ENCODE measurements around the gene MT1H.
"Not testable (repeated sequence)": the region's sequence is repeated elsewhere in the genome, so short reads cannot be mapped to it uniquely, and the experiment has no call there.

DNA sequence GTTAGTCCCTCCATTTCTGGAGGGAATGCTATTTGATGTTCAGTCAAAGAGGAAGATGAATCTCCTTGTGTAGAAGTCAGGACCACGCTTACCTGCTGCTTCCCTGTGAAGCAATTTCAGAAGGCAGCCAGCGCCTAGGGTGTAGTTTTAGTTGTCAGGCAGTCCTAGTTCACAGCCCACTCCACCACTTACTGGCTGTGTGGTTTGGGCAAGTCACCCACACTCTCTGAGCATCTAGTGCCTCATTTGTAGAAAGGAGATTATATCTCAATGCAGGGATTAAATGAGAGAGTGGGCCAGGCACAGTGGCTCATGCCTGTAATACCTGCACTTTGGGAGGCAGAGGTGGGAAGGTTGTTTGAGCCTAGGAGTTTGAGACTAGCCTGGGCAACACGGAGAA is 2.6 kb downstream of the MT1H start:
- TF ChIP-seq, protein P1, sequence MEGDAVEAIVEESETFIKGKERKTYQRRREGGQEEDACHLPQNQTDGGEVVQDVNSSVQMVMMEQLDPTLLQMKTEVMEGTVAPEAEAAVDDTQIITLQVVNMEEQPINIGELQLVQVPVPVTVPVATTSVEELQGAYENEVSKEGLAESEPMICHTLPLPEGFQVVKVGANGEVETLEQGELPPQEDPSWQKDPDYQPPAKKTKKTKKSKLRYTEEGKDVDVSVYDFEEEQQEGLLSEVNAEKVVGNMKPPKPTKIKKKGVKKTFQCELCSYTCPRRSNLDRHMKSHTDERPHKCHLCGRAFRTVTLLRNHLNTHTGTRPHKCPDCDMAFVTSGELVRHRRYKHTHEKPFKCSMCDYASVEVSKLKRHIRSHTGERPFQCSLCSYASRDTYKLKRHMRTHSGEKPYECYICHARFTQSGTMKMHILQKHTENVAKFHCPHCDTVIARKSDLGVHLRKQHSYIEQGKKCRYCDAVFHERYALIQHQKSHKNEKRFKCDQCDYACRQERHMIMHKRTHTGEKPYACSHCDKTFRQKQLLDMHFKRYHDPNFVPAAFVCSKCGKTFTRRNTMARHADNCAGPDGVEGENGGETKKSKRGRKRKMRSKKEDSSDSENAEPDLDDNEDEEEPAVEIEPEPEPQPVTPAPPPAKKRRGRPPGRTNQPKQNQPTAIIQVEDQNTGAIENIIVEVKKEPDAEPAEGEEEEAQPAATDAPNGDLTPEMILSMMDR (IDR thresholded peaks at IDR 0.05), result not testable (repeated sequence)
- TF ChIP-seq ZFX (IDR thresholded peaks at IDR 0.05; ENCODE audit: borderline replicate concordance), result not testable (repeated sequence)
